OCI-LY3 (cell line): ENCODE results near the gene ADGRD1.

Source experiments
- CTCF ChIP-seq: fragments of 200-600, 300-600 bp; sonication (generic); IDR thresholded peaks from 2 replicates; pipeline ENCODE4 v1.5.1; 2014; ENCODE audit warnings: antibody characterized with exemption, low read length, low read depth
- EZH2phosphoT487 ChIP-seq: fragments of 200-600 bp; shearing (Covaris generic); IDR thresholded peaks from 2 replicates; pipeline ENCODE4 v1.6.1; 2018; ENCODE audit warnings: antibody characterized with exemption, mixed run types, low read depth

DNA sequence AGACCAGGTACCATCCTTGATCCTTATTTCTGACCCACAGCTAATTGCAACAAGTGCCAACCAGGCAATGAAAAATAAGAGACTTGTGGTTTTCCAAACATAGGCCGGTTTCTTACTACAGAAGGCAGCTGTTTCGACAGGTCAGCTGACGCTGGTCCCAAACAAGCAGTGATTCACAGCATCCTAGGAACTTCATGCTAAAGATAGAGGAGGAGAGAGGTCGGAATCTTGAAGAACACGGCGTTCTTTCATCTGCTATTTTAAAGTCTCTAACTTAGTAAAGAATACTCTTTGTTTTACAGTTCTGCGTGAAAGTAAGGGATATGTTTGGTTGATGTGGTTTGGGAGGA, 28.1 kb upstream of the ADGRD1 start:
- TF ChIP-seq CTCF: no peak
- TF ChIP-seq EZH2phosphoT487: no peak
